ENCODE data around the gene MSMP. TPM values are rescaled to one million over a fixed set of nuclear protein-coding genes. Genes with fewer than 3 reads are reported as not detected.
A peak's percentile ranks its signal among the peaks of the same experiment; 100 is the strongest.

Gene MSMP
- total and polyA plus RNA-seq, 2 donors = 0.25 TPM; not detected in 1

DNA sequence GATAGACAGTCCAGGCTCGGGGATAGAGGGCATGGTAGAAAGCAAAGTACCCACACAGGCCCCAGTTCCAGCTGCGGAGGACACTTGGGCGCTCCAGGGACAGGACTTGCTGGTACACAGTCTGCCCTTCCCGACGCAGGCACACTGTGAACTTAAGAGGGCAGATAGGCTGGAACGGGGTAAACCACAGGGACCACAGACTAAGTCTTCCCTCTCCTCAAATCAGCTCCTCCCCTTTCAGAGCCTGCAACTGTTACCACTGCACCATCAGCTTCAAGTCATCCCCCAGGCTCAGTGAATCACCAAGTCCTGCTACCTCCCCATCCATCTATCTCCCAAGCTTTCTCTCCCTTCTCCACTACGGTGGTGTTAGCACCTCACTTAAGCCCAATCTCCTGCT is 12.3 kb downstream of the MSMP start:
- Histone ChIP-seq H3K27ac (ENCODE audit: low read depth in 1 of 2, low read length in 1 of 2) (no peak overlapping the region), H3K4me1 (ENCODE audit: control insufficient read depth in 2 of 2, insufficient read depth in 2 of 2, low read length in 2 of 2) (peaks cover 10 to 15% of the 10 kb centered on the region in 2 donors), H3K27me3 (ENCODE audit: control insufficient read depth in 2 of 2, insufficient read depth in 1 of 2, low read length in 1 of 2) (no peaks in the 10 kb centered on the region), H3K4me3 (ENCODE audit: low read length in 2 of 2) (no peak overlapping the region), H3K36me3 (ENCODE audit: control insufficient read depth in 2 of 2, insufficient read depth in 2 of 2, low read length in 1 of 2) (peaks cover 64 to 73% of the 10 kb centered on the region in 2 donors), H3K9me3 (ENCODE audit: control insufficient read depth in 2 of 2, insufficient read depth in 1 of 2, low read length in 1 of 2) (no peaks in the 10 kb centered on the region)
- peak in 1 of 9 donors; percentile 43 for DNase-seq (ENCODE audit: low read depth in 6 of 9, low spot score in 9 of 9)
- WGBS = 46% methylated on average over 7 of the region's 7 CpGs

GRCh38 chr9:35740243-35740642 is 13.8 kb downstream of the MSMP start:
- H3K4me3 ChIP-seq (ENCODE audit: low read length in 2 of 2) = no peak overlapping the region
- no peaks in the 10 kb centered on the region for H3K9me3 ChIP-seq (ENCODE audit: control insufficient read depth in 2 of 2, insufficient read depth in 1 of 2, low read length in 1 of 2)
- no peak overlapping the region for H3K27ac ChIP-seq (ENCODE audit: low read depth in 1 of 2, low read length in 1 of 2)
- peaks cover 76 to 85% of the 10 kb centered on the region in 2 donors for H3K36me3 ChIP-seq (ENCODE audit: control insufficient read depth in 2 of 2, insufficient read depth in 2 of 2, low read length in 1 of 2)
- DNase-seq (ENCODE audit: low read depth in 6 of 9, low spot score in 9 of 9) = no peak
- H3K27me3 ChIP-seq (ENCODE audit: control insufficient read depth in 2 of 2, insufficient read depth in 1 of 2, low read length in 1 of 2) = no peaks in the 10 kb centered on the region
- H3K4me1 ChIP-seq (ENCODE audit: control insufficient read depth in 2 of 2, insufficient read depth in 2 of 2, low read length in 2 of 2) = peaks cover 6 to 15% of the 10 kb centered on the region in 2 donors
- over 99% methylated on average over 6 of the region's 6 CpGs for WGBS

DNA sequence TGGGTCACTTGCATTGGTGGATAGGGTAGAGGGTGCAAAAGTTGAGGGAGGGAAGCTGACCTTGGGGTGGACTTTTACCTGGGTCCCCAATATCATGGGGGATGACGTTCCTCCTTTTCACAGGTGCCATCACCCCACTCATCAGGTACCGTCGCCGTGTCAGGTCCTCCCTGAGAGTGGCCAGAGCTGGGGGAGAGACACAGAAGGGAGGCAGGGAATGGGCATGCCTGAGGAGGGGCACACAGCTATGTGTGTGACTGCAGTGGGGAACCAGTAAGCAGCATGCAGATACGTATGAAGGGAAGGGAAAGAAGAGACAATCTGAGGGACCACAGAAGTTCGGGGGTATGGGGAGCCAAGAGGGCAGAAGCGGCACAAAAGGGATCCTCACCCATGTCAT is 15.2 kb downstream of the MSMP start:
- 98% methylated on average over 7 of the region's 7 CpGs for WGBS
- Histone ChIP-seq H3K4me1 (ENCODE audit: control insufficient read depth in 2 of 2, insufficient read depth in 2 of 2, low read length in 2 of 2) (peaks cover 6 to 13% of the 10 kb centered on the region in 2 donors), H3K36me3 (ENCODE audit: control insufficient read depth in 2 of 2, insufficient read depth in 2 of 2, low read length in 1 of 2) (peaks cover 72 to 82% of the 10 kb centered on the region in 2 donors), H3K9me3 (ENCODE audit: control insufficient read depth in 2 of 2, insufficient read depth in 1 of 2, low read length in 1 of 2) (no peaks in the 10 kb centered on the region), H3K27me3 (ENCODE audit: control insufficient read depth in 2 of 2, insufficient read depth in 1 of 2, low read length in 1 of 2) (no peaks in the 10 kb centered on the region), H3K27ac (ENCODE audit: low read depth in 1 of 2, low read length in 1 of 2) (no peak overlapping the region), H3K4me3 (ENCODE audit: low read length in 2 of 2) (no peak overlapping the region)
- DNase-seq (ENCODE audit: low read depth in 6 of 9, low spot score in 9 of 9) = no peak

- 97% methylated on average over 4 of the region's 4 CpGs for WGBS
- Histone ChIP-seq H3K4me1 (ENCODE audit: control insufficient read depth in 2 of 2, insufficient read depth in 2 of 2, low read length in 2 of 2) (peaks cover 11 to 17% of the 10 kb centered on the region in 2 donors), H3K9me3 (ENCODE audit: control insufficient read depth in 2 of 2, insufficient read depth in 1 of 2, low read length in 1 of 2) (no peaks in the 10 kb centered on the region), H3K27ac (ENCODE audit: low read depth in 1 of 2, low read length in 1 of 2) (no peak overlapping the region), H3K36me3 (ENCODE audit: control insufficient read depth in 2 of 2, insufficient read depth in 2 of 2, low read length in 1 of 2) (peaks cover 65 to 74% of the 10 kb centered on the region in 2 donors), H3K4me3 (ENCODE audit: low read length in 2 of 2) (no peak overlapping the region), H3K27me3 (ENCODE audit: control insufficient read depth in 2 of 2, insufficient read depth in 1 of 2, low read length in 1 of 2) (no peaks in the 10 kb centered on the region)
- DNase-seq (ENCODE audit: low read depth in 6 of 9, low spot score in 9 of 9) = no peak
These were observed 15.9 kb downstream of the MSMP start for GRCh38 chr9:35738186-35738585.

- 96% methylated on average over 7 of the region's 7 CpGs for WGBS
- no peak for DNase-seq (ENCODE audit: low read depth in 6 of 9, low spot score in 9 of 9)
- Histone ChIP-seq H3K36me3 (ENCODE audit: control insufficient read depth in 2 of 2, insufficient read depth in 2 of 2, low read length in 1 of 2) (peaks cover 62 to 69% of the 10 kb centered on the region in 2 donors), H3K9me3 (ENCODE audit: control insufficient read depth in 2 of 2, insufficient read depth in 1 of 2, low read length in 1 of 2) (no peaks in the 10 kb centered on the region), H3K4me3 (ENCODE audit: low read length in 2 of 2) (no peak overlapping the region), H3K4me1 (ENCODE audit: control insufficient read depth in 2 of 2, insufficient read depth in 2 of 2, low read length in 2 of 2) (peaks cover 15 to 22% of the 10 kb centered on the region in 2 donors), H3K27me3 (ENCODE audit: control insufficient read depth in 2 of 2, insufficient read depth in 1 of 2, low read length in 1 of 2) (no peaks in the 10 kb centered on the region), H3K27ac (ENCODE audit: low read depth in 1 of 2, low read length in 1 of 2) (no peak overlapping the region)
These were observed 16.9 kb downstream of the MSMP start for GRCh38 chr9:35737143-35737542.

- Histone ChIP-seq H3K4me3 (ENCODE audit: low read length in 2 of 2) (no peak overlapping the region), H3K27ac (ENCODE audit: low read depth in 1 of 2, low read length in 1 of 2) (no peak overlapping the region), H3K4me1 (ENCODE audit: control insufficient read depth in 2 of 2, insufficient read depth in 2 of 2, low read length in 2 of 2) (peaks cover 13 to 16% of the 10 kb centered on the region in 2 donors), H3K9me3 (ENCODE audit: control insufficient read depth in 2 of 2, insufficient read depth in 1 of 2, low read length in 1 of 2) (no peaks in the 10 kb centered on the region), H3K27me3 (ENCODE audit: control insufficient read depth in 2 of 2, insufficient read depth in 1 of 2, low read length in 1 of 2) (no peaks in the 10 kb centered on the region), H3K36me3 (ENCODE audit: control insufficient read depth in 2 of 2, insufficient read depth in 2 of 2, low read length in 1 of 2) (peaks cover 60 to 62% of the 10 kb centered on the region in 2 donors)
- 81% methylated on average over 5 of the region's 5 CpGs for WGBS
- DNase-seq (ENCODE audit: low read depth in 6 of 9, low spot score in 9 of 9) = peak in 6 of 9 donors; percentile 62 to 85 (median 68)
These were observed 17.9 kb downstream of the MSMP start for GRCh38 chr9:35736201-35736633.

DNA sequence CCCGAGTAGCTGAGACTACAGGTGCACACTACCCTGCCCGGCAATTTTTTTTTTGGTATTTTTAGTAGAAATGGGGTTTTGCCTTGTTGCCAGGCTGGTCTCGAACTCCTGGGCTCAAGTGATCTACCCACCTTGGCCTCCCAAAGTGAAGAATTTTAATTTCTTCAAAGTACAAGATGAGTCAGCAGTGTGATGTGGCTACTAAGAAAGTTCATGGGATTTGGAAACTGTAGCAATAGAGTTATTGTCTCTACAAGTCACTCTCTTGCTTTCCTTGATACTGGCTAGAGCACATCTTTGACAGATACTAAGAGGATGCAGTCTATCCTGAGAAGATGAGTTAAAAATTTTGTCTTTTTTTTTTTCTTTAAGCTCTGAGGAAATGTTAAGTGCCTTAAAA is 20.0 kb downstream of the MSMP start:
- peaks cover 32 to 37% of the 10 kb centered on the region in 2 donors for H3K4me1 ChIP-seq (ENCODE audit: control insufficient read depth in 2 of 2, insufficient read depth in 2 of 2, low read length in 2 of 2)
- peaks cover 40 to 43% of the 10 kb centered on the region in 2 donors for H3K36me3 ChIP-seq (ENCODE audit: control insufficient read depth in 2 of 2, insufficient read depth in 2 of 2, low read length in 1 of 2)
- DNase-seq (ENCODE audit: low read depth in 6 of 9, low spot score in 9 of 9) = no peak
- H3K9me3 ChIP-seq (ENCODE audit: control insufficient read depth in 2 of 2, insufficient read depth in 1 of 2, low read length in 1 of 2) = no peaks in the 10 kb centered on the region
- no peak overlapping the region for H3K27ac ChIP-seq (ENCODE audit: low read depth in 1 of 2, low read length in 1 of 2)
- H3K4me3 ChIP-seq (ENCODE audit: low read length in 2 of 2) = no peak overlapping the region
- WGBS = 96% methylated on average over 3 of the region's 3 CpGs
- H3K27me3 ChIP-seq (ENCODE audit: control insufficient read depth in 2 of 2, insufficient read depth in 1 of 2, low read length in 1 of 2) = no peaks in the 10 kb centered on the region

- Histone ChIP-seq H3K27ac (ENCODE audit: low read depth in 1 of 2, low read length in 1 of 2) (peak overlapping the region; percentile 83 to 93), H3K36me3 (ENCODE audit: control insufficient read depth in 2 of 2, insufficient read depth in 2 of 2, low read length in 1 of 2) (peaks cover 29 to 33% of the 10 kb centered on the region in 2 donors), H3K27me3 (ENCODE audit: control insufficient read depth in 2 of 2, insufficient read depth in 1 of 2, low read length in 1 of 2) (no peaks in the 10 kb centered on the region), H3K4me3 (ENCODE audit: low read length in 2 of 2) (peak overlapping the region; percentile 74 to 79), H3K9me3 (ENCODE audit: control insufficient read depth in 2 of 2, insufficient read depth in 1 of 2, low read length in 1 of 2) (no peaks in the 10 kb centered on the region), H3K4me1 (ENCODE audit: control insufficient read depth in 2 of 2, insufficient read depth in 2 of 2, low read length in 2 of 2) (peaks cover 41 to 47% of the 10 kb centered on the region in 2 donors)
- peak in 1 of 9 donors; percentile 45 for DNase-seq (ENCODE audit: low read depth in 6 of 9, low spot score in 9 of 9)
- WGBS = 3% methylated on average over 14 of the region's 14 CpGs
These were observed 21.1 kb downstream of the MSMP start for GRCh38 chr9:35732800-35733541.

DNA sequence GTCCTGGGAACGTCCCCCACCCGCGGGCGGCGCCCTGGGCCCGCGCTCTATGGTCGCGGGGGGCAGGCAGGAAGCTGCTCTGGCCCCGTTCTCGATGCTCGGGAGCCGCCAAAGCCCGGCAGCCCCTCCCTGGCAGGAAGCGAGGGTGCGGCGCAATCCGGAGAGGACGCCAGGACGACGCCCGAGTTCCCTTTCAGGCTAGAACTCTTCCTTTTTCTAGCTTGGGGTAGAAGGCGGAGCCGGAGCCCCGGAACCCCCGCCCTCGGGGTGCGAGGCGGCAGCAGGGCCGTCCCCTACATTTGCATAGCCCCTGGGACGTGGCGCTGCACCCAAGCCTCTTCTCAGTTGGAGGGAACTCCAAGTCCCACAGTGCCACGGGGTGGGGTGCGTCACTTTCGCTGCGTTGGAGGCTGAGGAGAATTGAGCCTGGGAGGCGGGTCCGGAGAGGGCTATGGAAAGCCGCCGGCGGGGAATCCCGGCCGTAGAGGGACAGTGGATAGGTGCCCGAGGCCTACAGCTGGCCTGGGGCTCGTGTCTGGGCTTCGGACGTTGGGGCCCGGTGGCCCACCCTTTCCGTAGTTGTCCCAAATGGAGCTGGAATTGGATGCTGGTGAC is 21.8 kb downstream of the MSMP start, which contains the start of the genes CREB3 and TLN1:
Gene CREB3, plus strand, starts transcription at position 482 of the 615 bp plus-strand sequence. Its CDS starts 107 bp downstream, at position 589.
Gene TLN1, minus strand, starts transcription at position 11 of the 615 bp plus-strand sequence. CDS start 6,501 bp downstream, outside the sequence.
- H3K27ac ChIP-seq (ENCODE audit: low read depth in 1 of 2, low read length in 1 of 2) = peak within 1 kb of the TSS; percentile 83 to 93
- peaks cover 47 to 54% of the 10 kb centered on the region in 2 donors for H3K4me1 ChIP-seq (ENCODE audit: control insufficient read depth in 2 of 2, insufficient read depth in 2 of 2, low read length in 2 of 2)
- WGBS = under 1% methylated on average over 49 of the region's 49 CpGs
- H3K27me3 ChIP-seq (ENCODE audit: control insufficient read depth in 2 of 2, insufficient read depth in 1 of 2, low read length in 1 of 2) = no peaks in the 10 kb centered on the region
- peaks cover 22 to 32% of the 10 kb centered on the region in 2 donors for H3K36me3 ChIP-seq (ENCODE audit: control insufficient read depth in 2 of 2, insufficient read depth in 2 of 2, low read length in 1 of 2)
- peak within 1 kb of the TSS; percentile 74 to 79 for H3K4me3 ChIP-seq (ENCODE audit: low read length in 2 of 2)
- no peaks in the 10 kb centered on the region for H3K9me3 ChIP-seq (ENCODE audit: control insufficient read depth in 2 of 2, insufficient read depth in 1 of 2, low read length in 1 of 2)
- DNase-seq (ENCODE audit: low read depth in 6 of 9, low spot score in 9 of 9) = peak; percentile 83 to 98 (median 95)

Data from thymus (tissue), 11 donors.